AML-193 (cell line): Measurements from ENCODE around the gene NEU3.

Experiments used
- DNase-seq, 2 experiments: peaks; one replicate each; lab custom pipeline; 2025; lab: John Stamatoyannopoulos, UW

NEU3 gene

GRCh38 chr11:75063741-75064314 lies 75.1 kb downstream of the NEU3 start:
- no peak for DNase-seq

- DNase-seq: no peak
Observed at GRCh38 chr11:75066061-75066460, 77.3 kb downstream of the NEU3 start.
